Spinal cord (tissue), 10 donors: ENCODE results near the gene PERM1. TPM values are rescaled to one million over a fixed set of nuclear protein-coding genes. Genes with fewer than 3 reads are reported as not detected.
A peak's percentile ranks its signal among the peaks of the same experiment; 100 is the strongest.
"Not testable (repeated sequence)": the region's sequence is repeated elsewhere in the genome, so short reads cannot be mapped to it uniquely, and the experiment has no call there.

ENCODE experiments used
- DNase-seq, 6 donors: peaks; one replicate each; pipeline versions ENCODE4 v3.0.0 to v3.0.0-alpha.2; 2013 to 2015; ENCODE audit warnings: low spot score in 6 of 6, low read depth in 4 of 6
- H3K27ac ChIP-seq: one replicate; pipeline ENCODE4 v1.5.1; 2013; ENCODE audit warnings: low read depth, low read length, control low read depth
- H3K27me3 ChIP-seq: one replicate; pipeline ENCODE4 v1.6.1; 2013; ENCODE audit warnings: low read length; ENCODE audit not compliant: control insufficient read depth, insufficient read depth
- H3K36me3 ChIP-seq: one replicate; pipeline ENCODE4 v1.6.1; 2013; ENCODE audit warnings: low read length; ENCODE audit not compliant: control insufficient read depth, insufficient read depth
- H3K4me1 ChIP-seq: one replicate; pipeline ENCODE4 v1.6.1; 2013; ENCODE audit warnings: low read length; ENCODE audit not compliant: control insufficient read depth, insufficient read depth
- H3K4me3 ChIP-seq: one replicate; pipeline ENCODE4 v1.5.1; 2013; ENCODE audit warnings: low read depth, low read length, control low read depth
- H3K9me3 ChIP-seq: one replicate; pipeline ENCODE4 v1.6.1; 2013; ENCODE audit warnings: low read length; ENCODE audit not compliant: control insufficient read depth, insufficient read depth
- WGBS: methylation state at CpG from one replicate; pipeline ENCODE4 v1.1.5; 2013; ENCODE audit warnings: missing lambda C conversion rate; ENCODE audit not compliant: insufficient coverage; 5-methylcytosine and 5-hydroxymethylcytosine counted together
- polyA plus RNA-seq, 2 donors: library from polyadenylated mRNA; unstranded; fragments of 120-200 nt; gene quantifications; one replicate each; pipeline ENCODE4 v1.2.1, GENCODE V29; 2013; ENCODE audit not compliant: insufficient read length in 2 of 2
- total RNA-seq, 2 donors: library from RNA; depleted of rRNA in 1 of 2; stranded (reverse); fragments of 120-200 nt in 1 of 2; fragments of >200 nt in 1 of 2; gene quantifications; one replicate each; pipeline versions ENCODE4 v1.2.3 to v1.2.4, GENCODE V29; 2013 to 2014
- donor health status: healthy.

The PERM1 gene
- total and polyA plus RNA-seq, 4 donors, result 0.39 TPM; not detected in 3

DNA sequence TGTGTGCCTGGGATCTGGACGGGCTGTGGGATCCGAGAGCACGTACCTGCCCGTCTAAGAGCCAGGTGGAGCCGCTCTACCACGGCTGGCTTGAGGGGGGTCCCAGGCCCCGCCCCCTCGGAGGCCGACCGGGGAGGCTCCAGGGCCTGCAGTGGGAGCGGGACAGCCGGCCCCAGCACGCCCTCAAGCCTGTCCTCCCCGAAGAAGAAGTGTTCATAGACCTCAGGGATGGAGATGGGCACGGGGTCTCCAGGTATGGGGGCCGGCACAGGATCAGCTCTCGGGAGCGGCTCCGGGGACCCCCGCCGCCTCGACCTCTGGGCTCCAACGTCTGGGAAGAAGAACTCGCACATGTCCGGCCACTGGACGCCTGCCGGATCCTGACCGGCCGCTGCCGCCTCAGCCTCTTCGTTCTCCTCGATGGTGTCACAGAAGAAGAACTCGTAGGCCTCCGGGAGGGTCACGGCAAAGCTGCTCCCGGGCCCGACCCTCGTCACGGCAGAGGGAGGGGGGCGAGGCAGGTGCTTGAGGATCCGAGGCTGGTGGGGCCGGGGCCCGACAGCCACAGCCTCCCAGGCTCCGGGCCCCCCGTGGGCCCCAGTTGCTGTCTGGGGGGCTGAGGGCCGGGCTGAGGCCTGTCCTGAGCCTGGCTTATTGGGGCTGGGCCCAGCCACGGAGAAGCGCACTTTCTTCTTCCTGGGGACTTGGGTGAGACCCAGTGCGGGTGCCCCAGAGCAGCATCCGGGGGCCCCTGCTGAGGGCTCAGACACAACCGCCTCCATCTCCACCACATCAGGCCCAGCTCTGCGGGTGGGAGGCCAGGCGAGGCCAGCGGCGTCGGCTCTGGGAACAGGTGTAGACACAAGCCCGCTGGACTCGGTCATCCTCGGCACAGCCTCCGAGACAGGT lies 2.8 kb downstream of the PERM1 start:
- WGBS, result 89% methylated on average over 59 of the region's 60 CpGs
- peaks cover 15% of the 10 kb centered on the region for H3K27me3 ChIP-seq
- H3K9me3 ChIP-seq, result no peaks in the 10 kb centered on the region
- H3K4me1 ChIP-seq, result peaks cover 8% of the 10 kb centered on the region
- no peak for DNase-seq
- H3K4me3 ChIP-seq, result no peak overlapping the region
- no peak overlapping the region for H3K27ac ChIP-seq
- H3K36me3 ChIP-seq, result peaks cover 2% of the 10 kb centered on the region

DNA sequence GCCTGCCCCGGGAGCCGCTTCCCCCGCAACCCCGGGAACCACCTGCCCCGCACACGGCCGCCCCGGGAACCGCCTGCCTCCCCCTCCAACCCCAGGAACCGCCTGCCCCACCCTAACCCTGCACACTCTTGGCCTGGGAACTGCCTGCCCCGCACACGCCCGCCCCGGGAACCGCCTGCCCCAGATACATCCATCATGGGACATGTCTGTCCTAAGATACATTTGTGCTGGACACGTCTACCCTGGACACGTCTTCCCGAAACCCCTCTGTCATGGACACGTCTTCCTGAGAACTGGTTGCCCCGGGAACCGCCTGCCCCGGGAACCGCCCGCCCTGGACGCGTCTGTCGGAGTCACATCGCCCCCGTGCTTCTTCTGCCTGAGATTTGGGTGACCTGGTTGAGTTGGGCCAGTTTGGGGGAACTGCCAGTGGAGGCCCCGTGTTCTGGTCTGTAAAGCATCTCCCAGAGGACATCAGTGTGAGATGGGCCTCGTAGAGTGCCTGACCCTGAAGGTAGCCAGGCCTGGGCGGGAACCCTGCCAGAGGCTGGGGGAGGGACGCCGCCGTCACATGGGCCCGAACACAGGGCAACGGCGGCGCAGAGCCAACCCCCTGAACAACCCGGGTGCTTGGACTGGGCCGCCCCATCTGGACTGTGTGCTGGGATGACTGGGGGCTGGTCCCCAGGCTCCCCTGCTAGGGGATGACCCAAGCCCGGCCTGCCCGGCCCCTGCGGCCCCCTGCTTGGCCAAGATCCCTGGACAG lies 3.6 kb downstream of the PERM1 start:
- peaks cover 12% of the 10 kb centered on the region for H3K27me3 ChIP-seq
- 91% methylated on average over 40 of the region's 44 CpGs for WGBS
- no peak for DNase-seq

DNA sequence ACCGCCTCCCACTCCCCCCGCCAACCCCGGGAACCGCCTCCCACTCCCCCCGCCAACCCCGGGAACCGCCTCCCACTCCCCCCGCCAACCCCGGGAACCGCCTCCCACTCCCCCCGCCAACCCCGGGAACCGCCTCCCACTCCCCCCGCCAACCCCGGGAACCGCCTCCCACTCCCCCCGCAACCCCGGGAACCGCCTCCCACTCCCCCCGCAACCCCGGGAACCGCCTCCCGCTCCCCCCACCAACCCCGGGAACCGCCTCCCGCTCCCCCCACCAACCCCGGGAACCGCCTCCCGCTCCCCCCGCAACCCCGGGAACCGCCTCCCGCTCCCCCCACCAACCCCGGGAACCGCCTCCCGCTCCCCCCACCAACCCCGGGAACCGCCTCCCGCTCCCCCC lies 5.1 kb downstream of the PERM1 start:
- H3K4me3 ChIP-seq, H3K9me3 ChIP-seq, H3K36me3 ChIP-seq, DNase-seq, H3K27ac ChIP-seq, H3K4me1 ChIP-seq: not testable (repeated sequence)
- no CpG with 5 or more reads among the region's 39 CpGs for WGBS
- H3K27me3 ChIP-seq, result peaks cover 13% of the 10 kb centered on the region

More for the DNA sequence above, 3.6 kb downstream of the PERM1 start:
- Histone ChIP-seq H3K9me3 (no peaks in the 10 kb centered on the region), H3K27ac (no peak overlapping the region), H3K36me3 (peaks cover 2% of the 10 kb centered on the region), H3K4me3 (no peak overlapping the region), H3K4me1 (peaks cover 4% of the 10 kb centered on the region)

DNA sequence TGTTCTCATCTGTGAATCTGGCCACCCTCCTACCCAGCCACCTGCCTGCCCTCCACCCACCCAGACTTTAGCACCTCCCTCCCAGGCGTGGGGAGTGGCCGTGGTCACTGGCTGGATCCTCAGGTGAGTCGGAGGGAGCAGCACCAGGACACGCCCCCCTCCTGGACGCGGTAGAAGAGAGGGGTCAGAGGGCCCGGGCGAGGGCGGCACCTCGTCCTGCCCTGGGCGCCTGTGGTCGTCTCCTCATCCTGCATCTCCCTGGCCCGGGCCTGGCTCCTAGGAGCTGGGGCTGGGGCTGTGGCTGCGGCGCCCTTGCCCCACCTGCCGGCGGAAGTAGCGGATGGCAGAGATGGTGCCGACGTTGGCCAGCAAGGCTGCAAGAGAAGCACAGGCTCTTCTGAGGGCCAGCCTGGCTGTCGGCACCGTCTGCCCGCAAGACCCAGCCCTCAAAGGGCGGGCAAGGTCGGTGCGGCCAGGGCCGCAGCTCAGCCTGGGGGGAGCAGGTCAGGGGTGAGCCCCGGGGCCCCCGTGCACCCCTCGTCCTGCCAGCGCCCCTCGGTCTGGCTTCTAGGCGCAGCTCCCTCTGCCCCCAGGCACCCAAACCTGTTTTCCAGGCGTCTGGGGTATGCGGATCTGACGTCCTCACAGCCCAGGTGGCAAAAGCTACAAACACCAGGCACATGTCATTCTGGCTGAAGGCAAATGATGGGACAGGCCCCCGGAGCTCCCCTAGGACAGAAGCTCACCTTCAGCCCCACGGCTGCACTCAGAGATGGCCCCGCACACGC lies 5.8 kb downstream of the PERM1 start:
- WGBS, result 13% methylated on average over 36 of the region's 40 CpGs
- peak in 2 of 6 donors; percentile 57 to 69 for DNase-seq

DNA sequence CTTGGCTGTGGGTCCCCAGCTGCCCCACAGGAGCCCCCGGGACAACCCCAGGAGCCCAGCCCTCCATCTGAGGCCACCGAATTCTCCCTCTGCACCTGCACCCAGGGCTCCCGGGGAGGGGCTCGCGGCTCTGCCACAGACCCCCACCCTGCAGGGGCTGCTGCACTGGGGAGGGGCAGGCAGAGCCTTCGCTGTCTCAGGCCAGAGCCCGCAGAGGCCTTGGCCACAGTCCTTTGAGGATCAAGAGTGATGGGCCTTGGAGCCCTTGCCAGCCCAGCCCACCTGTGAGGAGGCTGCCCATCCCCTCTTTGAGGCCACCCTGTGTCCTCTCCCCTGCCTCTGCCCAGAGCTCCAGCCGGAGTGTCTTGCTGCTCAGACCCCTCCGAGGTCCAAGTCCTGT lies 6.5 kb downstream of the PERM1 start:
- Histone ChIP-seq H3K4me1 (peaks cover 4% of the 10 kb centered on the region), H3K36me3 (peaks cover 2% of the 10 kb centered on the region), H3K27ac (no peak overlapping the region), H3K9me3 (no peaks in the 10 kb centered on the region), H3K27me3 (peaks cover 28% of the 10 kb centered on the region), H3K4me3 (no peak overlapping the region)
- no peak for DNase-seq
- WGBS, result 49% methylated on average over 5 of the region's 9 CpGs

More for the DNA sequence above, 5.8 kb downstream of the PERM1 start:
- H3K27me3 ChIP-seq, result peaks cover 20% of the 10 kb centered on the region
- peaks cover 2% of the 10 kb centered on the region for H3K36me3 ChIP-seq
- H3K27ac ChIP-seq, result no peak overlapping the region
- no peaks in the 10 kb centered on the region for H3K9me3 ChIP-seq
- no peak overlapping the region for H3K4me3 ChIP-seq
- peaks cover 4% of the 10 kb centered on the region for H3K4me1 ChIP-seq

DNA sequence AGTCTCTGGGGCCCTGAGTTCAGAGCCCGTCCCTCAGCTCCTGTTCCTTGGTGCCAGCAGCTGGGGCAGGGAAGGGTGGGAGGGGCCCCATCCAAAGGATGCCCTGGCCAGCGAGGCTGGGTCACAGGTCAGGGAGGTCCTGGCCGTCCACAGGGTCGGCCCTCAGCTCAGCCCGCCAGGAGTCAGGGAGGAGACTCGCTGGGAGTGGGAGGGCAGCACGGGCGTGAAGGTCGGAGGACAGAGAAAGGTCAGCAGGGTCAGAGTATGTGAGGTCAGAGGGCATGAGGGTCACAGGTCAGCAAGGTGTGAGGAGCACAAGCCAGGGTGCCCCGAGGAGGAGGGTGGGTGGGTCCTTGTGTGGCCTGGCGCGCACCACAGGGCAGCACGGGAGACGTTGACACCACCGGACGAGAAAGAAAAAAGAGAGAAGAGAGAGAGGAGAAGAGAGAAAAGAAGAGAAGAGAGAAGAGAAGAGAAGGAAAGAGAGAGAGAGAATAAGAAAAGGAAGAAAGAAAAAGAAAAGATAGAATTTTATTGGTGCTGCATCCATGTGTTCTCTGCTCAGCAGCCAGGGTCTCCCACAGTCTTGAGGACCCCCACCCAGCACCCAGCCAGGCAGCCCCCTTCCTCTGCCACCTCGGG lies 7.1 kb downstream of the PERM1 start:
- no peak overlapping the region for H3K27ac ChIP-seq
- no peak for DNase-seq
- H3K4me1 ChIP-seq, result peaks cover 4% of the 10 kb centered on the region
- peaks cover 2% of the 10 kb centered on the region for H3K36me3 ChIP-seq
- 56% methylated on average over 17 of the region's 17 CpGs for WGBS
- H3K4me3 ChIP-seq, result no peak overlapping the region
- no peaks in the 10 kb centered on the region for H3K9me3 ChIP-seq
- H3K27me3 ChIP-seq, result peaks cover 33% of the 10 kb centered on the region

DNA sequence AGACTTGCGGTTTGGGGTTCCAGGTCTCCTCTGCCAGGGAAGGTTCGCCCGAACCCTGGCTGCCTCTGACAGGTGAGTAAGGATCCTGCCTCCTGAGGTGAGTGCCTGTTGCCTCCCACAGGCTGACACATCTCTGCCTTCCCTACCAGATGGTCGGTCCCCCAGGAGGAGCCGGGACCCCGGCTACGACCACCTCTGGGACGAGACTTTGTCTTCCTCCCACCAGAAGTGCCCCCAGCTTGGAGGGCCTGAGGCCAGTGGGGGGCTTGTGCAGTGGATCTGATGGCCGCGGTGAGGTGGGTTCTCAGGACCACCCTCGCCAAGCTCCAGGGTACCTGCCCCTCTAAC lies 7.6 kb downstream of the PERM1 start:
- no peak overlapping the region for H3K4me3 ChIP-seq
- H3K27me3 ChIP-seq, result peaks cover 37% of the 10 kb centered on the region
- WGBS, result 83% methylated on average over 2 of the region's 11 CpGs
- no peaks in the 10 kb centered on the region for H3K9me3 ChIP-seq
- peaks cover 2% of the 10 kb centered on the region for H3K36me3 ChIP-seq
- H3K27ac ChIP-seq, result no peak overlapping the region
- H3K4me1 ChIP-seq, result peaks cover 4% of the 10 kb centered on the region
- no peak for DNase-seq

DNA sequence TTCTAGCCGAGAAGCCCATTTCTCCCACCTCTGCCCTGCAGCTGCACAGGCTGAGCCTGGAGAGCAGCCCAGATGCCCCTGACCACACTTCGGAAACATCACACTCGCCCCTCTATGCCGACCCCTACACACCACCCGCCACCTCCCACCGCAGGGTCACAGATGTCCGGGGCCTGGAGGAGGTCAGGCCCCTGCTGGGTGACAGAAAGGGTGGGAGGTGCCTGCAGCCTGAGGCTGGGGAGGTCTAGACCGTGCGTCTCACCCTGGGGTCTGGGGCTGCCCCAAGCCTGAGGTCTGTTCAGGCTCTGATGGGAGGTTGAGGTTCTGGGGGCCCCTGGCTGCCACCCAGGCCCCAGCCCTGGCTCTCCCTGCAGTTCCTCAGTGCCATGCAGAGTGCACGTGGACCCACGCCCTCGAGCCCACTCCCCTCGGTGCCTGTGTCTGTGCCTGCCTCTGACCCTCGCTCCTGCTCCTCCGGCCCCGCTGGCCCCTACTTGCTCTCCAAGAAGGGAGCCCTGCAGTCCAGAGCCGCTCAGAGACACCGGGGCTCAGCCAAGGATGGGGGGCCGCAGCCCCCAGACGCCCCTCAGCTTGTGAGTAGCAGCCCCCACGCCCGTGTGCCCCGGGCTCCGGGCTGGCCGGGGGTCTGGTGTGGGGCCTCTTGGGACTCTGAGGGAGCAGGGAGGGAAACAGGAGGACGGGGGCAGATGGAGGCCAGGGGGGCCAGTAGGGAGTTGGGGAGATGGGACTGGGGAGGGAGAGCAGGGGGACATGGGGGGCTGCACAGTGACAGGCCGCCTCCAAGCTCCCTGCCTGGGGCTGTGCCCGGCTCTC lies 8.2 kb downstream of the PERM1 start:
- Histone ChIP-seq H3K4me3 (no peak overlapping the region), H3K36me3 (peaks cover 2% of the 10 kb centered on the region), H3K9me3 (no peaks in the 10 kb centered on the region), H3K4me1 (peaks cover 4% of the 10 kb centered on the region), H3K27ac (no peak overlapping the region), H3K27me3 (peaks cover 40% of the 10 kb centered on the region)
- DNase-seq, result no peak
- 78% methylated on average over 22 of the region's 28 CpGs for WGBS
